Osteocyte (in vitro differentiated cells): ENCODE measurements around the gene PTPRZ1. TPM values are rescaled to one million over a fixed set of nuclear protein-coding genes. Genes with fewer than 3 reads are reported as not detected.

Source experiments
- DNase-seq: peaks from one replicate; pipeline ENCODE4 v3.0.0; 2021; ENCODE audit warnings: mixed read lengths; ENCODE audit not compliant: unreplicated experiment; ENCODE audit errors: extremely low spot score
- H3K27ac Mint-ChIP-seq: one replicate; pipeline ENCODE4 v1.8.0; 2021; ENCODE audit warnings: mild to moderate bottlenecking, mixed read lengths; ENCODE audit not compliant: unreplicated experiment
- H3K27me3 Mint-ChIP-seq: one replicate; pipeline ENCODE4 v1.8.0; 2021; ENCODE audit warnings: mixed read lengths; ENCODE audit not compliant: unreplicated experiment
- H3K36me3 Mint-ChIP-seq: one replicate; pipeline ENCODE4 v1.8.0; 2021; ENCODE audit warnings: mixed read lengths; ENCODE audit not compliant: unreplicated experiment
- H3K4me1 Mint-ChIP-seq: one replicate; pipeline ENCODE4 v1.8.0; 2021; ENCODE audit warnings: mixed read lengths; ENCODE audit not compliant: unreplicated experiment
- H3K4me3 Mint-ChIP-seq: one replicate; pipeline ENCODE4 v1.8.0; 2021; ENCODE audit warnings: mild to moderate bottlenecking, moderate library complexity, mixed read lengths; ENCODE audit not compliant: unreplicated experiment
- H3K9me3 Mint-ChIP-seq: one replicate; pipeline ENCODE4 v1.8.0; 2021; ENCODE audit warnings: mixed read lengths; ENCODE audit not compliant: unreplicated experiment
- CTCF ChIP-seq: fragments of 200-600 bp; sonication (generic); IDR thresholded peaks from 2 replicates; pipeline ENCODE4 v1.5.0; 2021; ENCODE audit warnings: antibody characterized with exemption, mild to moderate bottlenecking, moderate library complexity
- total RNA-seq: library from RNA; stranded (reverse); gene quantifications from 2 replicates; pipeline ENCODE4 v1.2.1, GENCODE V29; 2021

Gene PTPRZ1
- total RNA-seq, 1 donor from 2014 or later = 0.38 TPM

- Mint-ChIP-seq H3K4me3 (no peak overlapping the region), H3K36me3 (no peaks in the 10 kb centered on the region), H3K27ac (no peak overlapping the region), H3K4me1 (no peaks in the 10 kb centered on the region), H3K9me3 (no peaks in the 10 kb centered on the region), H3K27me3 (no peaks in the 10 kb centered on the region)
- TF ChIP-seq CTCF = no peak
- no peak for DNase-seq
Measured at GRCh38 chr7:122067077-122067476, 194.1 kb downstream of the PTPRZ1 start.

- Mint-ChIP-seq H3K27ac (no peak overlapping the region), H3K36me3 (no peaks in the 10 kb centered on the region), H3K4me3 (no peak overlapping the region), H3K27me3 (no peaks in the 10 kb centered on the region), H3K9me3 (no peaks in the 10 kb centered on the region), H3K4me1 (no peaks in the 10 kb centered on the region)
- DNase-seq = no peak
- no peak for TF ChIP-seq CTCF
Measured at GRCh38 chr7:122068046-122068445, 195.1 kb downstream of the PTPRZ1 start.

- Mint-ChIP-seq H3K36me3 (peaks cover 3% of the 10 kb centered on the region), H3K27me3 (no peaks in the 10 kb centered on the region), H3K4me3 (no peak overlapping the region), H3K4me1 (no peaks in the 10 kb centered on the region), H3K27ac (no peak overlapping the region), H3K9me3 (peaks cover 4% of the 10 kb centered on the region)
- no peak for TF ChIP-seq CTCF
- no peak for DNase-seq
Measured at GRCh38 chr7:122068999-122069398, 196.0 kb downstream of the PTPRZ1 start.

- H3K4me1 Mint-ChIP-seq = no peaks in the 10 kb centered on the region
- H3K9me3 Mint-ChIP-seq = peaks cover 4% of the 10 kb centered on the region
- no peak for DNase-seq
- peaks cover 12% of the 10 kb centered on the region for H3K36me3 Mint-ChIP-seq
- no peak overlapping the region for H3K4me3 Mint-ChIP-seq
- H3K27ac Mint-ChIP-seq = no peak overlapping the region
- no peaks in the 10 kb centered on the region for H3K27me3 Mint-ChIP-seq
- no peak for TF ChIP-seq CTCF
Measured at GRCh38 chr7:122070062-122070461, 197.1 kb downstream of the PTPRZ1 start.

GRCh38 chr7:122070834-122071233, 197.9 kb downstream of the PTPRZ1 start:
- Mint-ChIP-seq H3K4me3 (no peak overlapping the region), H3K27me3 (no peaks in the 10 kb centered on the region), H3K9me3 (peaks cover 7% of the 10 kb centered on the region), H3K36me3 (peaks cover 18% of the 10 kb centered on the region), H3K4me1 (no peaks in the 10 kb centered on the region), H3K27ac (no peak overlapping the region)
- no peak for DNase-seq
- no peak for TF ChIP-seq CTCF
